Uterus (tissue), 4 donors: ENCODE results near the gene ST6GALNAC4. TPM values are rescaled to one million over a fixed set of nuclear protein-coding genes. Genes with fewer than 3 reads are reported as not detected.

ENCODE experiments used
- microRNA-seq: library from miRNA; unstranded; fragments of <30 nt; microRNA quantifications from one replicate; pipeline ENCODE4, GENCODE V29; 2016; ENCODE audit warnings: borderline microRNAs expressed, borderline replicate concordance
- small RNA-seq: library from RNA; depleted of rRNA; stranded (forward); fragments of <200 nt; gene quantifications from one replicate; pipeline ENCODE3, GENCODE V24; 2016
- total RNA-seq, 4 donors: library from RNA; depleted of rRNA in 3 of 4; stranded (reverse); fragments of >200 nt in 3 of 4; gene quantifications; one replicate each; pipeline versions ENCODE4 v1.1.0 to v1.2.4, GENCODE V29; 2014 to 2023
- donor health status: DM: yes; HTN: yes; CAD: no.

The ST6GALNAC4 gene
- total RNA-seq, 4 donors from 2014 or later: 0.59 to 41.7 (median 20.7) TPM

Small RNAs within 50 kb of the gene (microRNA-seq; reads per million reads assigned to microRNA genes)
- not detected for gene MIR4672

Small RNAs within 50 kb of the gene (small RNA-seq; reads per million reads assigned to genes)
- gene MIR4672: not detected

Other genes starting within 250 kb of the ST6GALNAC4 start
- gene CFAP157, start 210.1 kb downstream of the ST6GALNAC4 start, total RNA-seq: 1 to 10 TPM in 3 of 4 donors, not detected in 1; 2.1 to 5.4 (median 4.4) TPM
- 10 to 100 TPM in 2 of 4 donors, 1 to 10 TPM in 2; 3.8 to 18.4 (median 10.4) TPM for gene PTRH1, start 201.4 kb downstream of the ST6GALNAC4 start, total RNA-seq
- gene TTC16, start 201.0 kb downstream of the ST6GALNAC4 start, total RNA-seq: 10 to 100 TPM in 1 of 4 donors, under 1 TPM in 2, not detected in 1; 0.48 to 12.6 (median 0.67) TPM
- gene TOR2A, start 181.7 kb downstream of the ST6GALNAC4 start, total RNA-seq: 10 to 100 TPM in 2 of 4 donors, 1 to 10 TPM in 2; 2.0 to 73.8 (median 7.0) TPM
- 10 to 100 TPM in 3 of 4 donors, 1 to 10 TPM in 1; 3.6 to 38.1 (median 19.8) TPM for gene SH2D3C, start 138.4 kb downstream of the ST6GALNAC4 start, total RNA-seq
- gene CDK9, start 131.0 kb downstream of the ST6GALNAC4 start, total RNA-seq: 100 to 1,000 TPM in 1 of 4 donors, 10 to 100 TPM in 3; 30.0 to 175 (median 77.4) TPM
- gene FPGS, start 114.2 kb downstream of the ST6GALNAC4 start, total RNA-seq: 100 to 1,000 TPM in 1 of 4 donors, 10 to 100 TPM in 3; 11.5 to 128 (median 46.6) TPM
- 100 to 1,000 TPM in 1 of 4 donors, 10 to 100 TPM in 3; 14.0 to 256 (median 50.3) TPM for gene ENG, start 62.4 kb downstream of the ST6GALNAC4 start, total RNA-seq
- gene AK1, start 39.4 kb downstream of the ST6GALNAC4 start, total RNA-seq: 10 to 100 TPM in 2 of 4 donors, 1 to 10 TPM in 2; 6.1 to 54.3 (median 15.7) TPM
- gene ST6GALNAC6, start 17.4 kb downstream of the ST6GALNAC4 start, total RNA-seq: 100 to 1,000 TPM in 3 of 4 donors, 10 to 100 TPM in 1; 37.7 to 133 (median 111) TPM
- gene PIP5KL1, start 13.7 kb upstream of the ST6GALNAC4 start, total RNA-seq: 10 to 100 TPM in 1 of 4 donors, 1 to 10 TPM in 2, not detected in 1; 2.9 to 11.3 (median 3.2) TPM
- 10 to 100 TPM in 3 of 4 donors, 1 to 10 TPM in 1; 6.7 to 33.1 (median 15.9) TPM for gene DPM2, start 20.8 kb upstream of the ST6GALNAC4 start, total RNA-seq
- 100 to 1,000 TPM in 1 of 4 donors, 10 to 100 TPM in 2, 1 to 10 TPM in 1; 5.0 to 140 (median 19.3) TPM for gene EEIG1, start 63.9 kb upstream of the ST6GALNAC4 start, total RNA-seq
- gene NAIF1, start 150.3 kb upstream of the ST6GALNAC4 start, total RNA-seq: 10 to 100 TPM in 2 of 4 donors, 1 to 10 TPM in 2; 3.8 to 27.4 (median 10.6) TPM
- 10 to 100 TPM; 14.3 to 49.7 (median 49.0) TPM for gene SLC25A25, start 151.2 kb upstream of the ST6GALNAC4 start, total RNA-seq
- gene PTGES2, start 210.7 kb upstream of the ST6GALNAC4 start, total RNA-seq: 100 to 1,000 TPM in 1 of 4 donors, 10 to 100 TPM in 3; 21.5 to 173 (median 64.2) TPM
- 1 to 10 TPM in 1 of 4 donors, under 1 TPM in 1, not detected in 2; 0.98 to 2.6 TPM for gene LCN2, start 232.4 kb upstream of the ST6GALNAC4 start, total RNA-seq
- gene BBLN, start 243.2 kb upstream of the ST6GALNAC4 start, total RNA-seq: 100 to 1,000 TPM in 2 of 4 donors, 10 to 100 TPM in 2; 31.3 to 198 (median 96.0) TPM